GM12878 (cell line): ENCODE results near the gene MB21D2. TPM values are rescaled to one million over a fixed set of nuclear protein-coding genes. Genes with fewer than 3 reads are reported as not detected.
A peak's percentile ranks its signal among the peaks of the same experiment; 100 is the strongest.

Source experiments
- ATAC-seq: fragments of 200-7000 bp; cut with Tn5 transposase; 3 replicates; pipeline ENCODE4 v1.9.1; 2020; ENCODE audit warnings: mild to moderate bottlenecking, moderate library complexity
- BruUV-seq: library from RNA; stranded (reverse); fragments of 400-500 nt; replicated peaks from 2 replicates; lab custom pipeline; 2021; lab: Mats Ljungman, UMichigan
- CTCF ChIA-PET: fragments of 300-600 bp; sonication (Branson Sonifier 250); formaldehyde crosslinking; extraction: SDS; loops from one replicate; lab custom pipeline; 2021; ENCODE audit warnings: inconsistent platforms; lab: Yijun Ruan, JAX
- POLR2A ChIA-PET: fragments of 350-600 bp; formaldehyde crosslinking; extraction: SDS; loops from one replicate; lab custom pipeline; 2021; ENCODE audit warnings: inconsistent platforms; lab: Charles Lee
- RAD21 ChIA-PET: fragments of 300-600 bp; sonication (Branson Sonifier 250); formaldehyde crosslinking; loops from one replicate; lab custom pipeline; 2023; ENCODE audit warnings: antibody characterized with exemption; ENCODE audit not compliant: unreplicated experiment; lab: Charles Lee
- SMC1A ChIA-PET: fragments of 300-600 bp; sonication (Branson Sonifier 250); formaldehyde crosslinking; loops from one replicate; lab custom pipeline; 2023; ENCODE audit not compliant: unreplicated experiment, uncharacterized antibody; lab: Charles Lee
- DNase-seq: peaks from one replicate; pipeline ENCODE4 v3.0.0-alpha.2; 2011; ENCODE audit warnings: low read depth, low spot score
- FAIRE-seq: peaks from 3 replicates; lab custom pipeline; 2011; peaks lifted over from hg19 to GRCh38; lab: Jason Lieb, UNC
- H2AFZ ChIP-seq: 2 replicates; pipeline ENCODE4 v1.6.0; 2011; ENCODE audit warnings: low read depth, low read length, control low read depth; ENCODE audit not compliant: control insufficient read depth
- H3K27ac ChIP-seq: 2 replicates; pipeline ENCODE4 v1.5.1; 2011; ENCODE audit warnings: control low read depth; ENCODE audit not compliant: control insufficient read depth, insufficient read depth
- H3K27me3 ChIP-seq, 2 experiments: replicated peaks in 1 of 2; 2 replicates each; pipeline versions ENCODE4 v1.6.0 to v1.6.1; 2011; ENCODE audit warnings: low read length in 1 of 2; ENCODE audit not compliant: control insufficient read depth in 2 of 2, insufficient read depth in 2 of 2
- H3K36me3 ChIP-seq, 2 experiments: 2 replicates each; pipeline ENCODE4 v1.5.1; 2011; ENCODE audit warnings: low read length in 1 of 2; ENCODE audit not compliant: control insufficient read depth in 2 of 2, insufficient read depth in 2 of 2
- H3K4me1 ChIP-seq: 2 replicates; pipeline ENCODE4 v1.6.1; 2011; ENCODE audit warnings: mild to moderate bottlenecking, low read length, moderate library complexity, mixed read lengths; ENCODE audit not compliant: control insufficient read depth, insufficient read depth
- H3K4me2 ChIP-seq: 2 replicates; pipeline ENCODE4 v1.6.0; 2011; ENCODE audit warnings: control low read depth; ENCODE audit not compliant: control insufficient read depth, insufficient read depth
- H3K4me3 ChIP-seq: fragments of 200-600 bp; sonication (generic); 2 replicates; pipeline ENCODE4 v1.5.1; 2016
- H3K79me2 ChIP-seq: 2 replicates; pipeline ENCODE4 v1.6.0; 2011; ENCODE audit warnings: low read length; ENCODE audit not compliant: control insufficient read depth, insufficient read depth
- H3K9ac ChIP-seq: 2 replicates; pipeline ENCODE4 v1.8.0; 2011; ENCODE audit warnings: low read length, control low read depth, mixed read lengths; ENCODE audit not compliant: control insufficient read depth, insufficient read depth
- H3K9me3 ChIP-seq: replicated peaks from 3 replicates; pipeline ENCODE4 v1.5.1; 2011; ENCODE audit warnings: mild to moderate bottlenecking, low read length; ENCODE audit not compliant: control insufficient read depth, insufficient read depth
- H4K20me1 ChIP-seq: 2 replicates; pipeline ENCODE4 v1.6.0; 2011; ENCODE audit not compliant: control insufficient read depth, insufficient read depth
- EP300 ChIP-seq, 2 experiments: fragments of 150-350 bp in 1 of 2; IDR thresholded peaks; 2 replicates each; pipeline ENCODE4 v1.6.1; 2011 to 2012; ENCODE audit warnings: low read depth in 2 of 2, low read length in 2 of 2, borderline replicate concordance in 1 of 2, improper control_type of control experiment in 1 of 2, inconsistent platforms in 1 of 2; ENCODE audit not compliant: control insufficient read depth in 1 of 2
- EZH2 ChIP-seq: IDR thresholded peaks from 2 replicates; pipeline ENCODE4 v1.6.1; 2012; ENCODE audit warnings: low read depth, mild to moderate bottlenecking, control low read depth, inconsistent platforms, low read length, borderline replicate concordance; ENCODE audit not compliant: control insufficient read depth
- LARP7 ChIP-seq: fragments of 450-650 bp; IDR thresholded peaks from 2 replicates; pipeline ENCODE4 v1.6.1; 2017; ENCODE audit warnings: mild to moderate bottlenecking
- POLR2AphosphoS2 ChIP-seq: IDR thresholded peaks from 2 replicates; pipeline ENCODE4 v1.6.1; 2011; ENCODE audit warnings: low read depth, mild to moderate bottlenecking, low read length, improper control_type of control experiment, moderate library complexity
- SIN3A ChIP-seq: IDR thresholded peaks from 2 replicates; pipeline ENCODE4 v1.6.1; 2012; ENCODE audit warnings: low read depth, low read length, improper control_type of control experiment
- SMAD5 ChIP-seq: IDR thresholded peaks from 2 replicates; pipeline ENCODE4 v1.6.1; 2016; ENCODE audit warnings: antibody characterized with exemption, low read depth
- SPI1 ChIP-seq: IDR thresholded peaks from 2 replicates; pipeline ENCODE4 v1.6.1; 2011; ENCODE audit warnings: low read depth, mild to moderate bottlenecking, low read length, moderate library complexity, borderline replicate concordance; ENCODE audit not compliant: insufficient read depth
- ZZZ3 ChIP-seq: IDR thresholded peaks from 2 replicates; pipeline ENCODE4 v1.6.1; 2011; ENCODE audit warnings: low read depth; ENCODE audit not compliant: control insufficient read depth, insufficient read length
- WGBS: methylation state at CpG from one replicate; pipeline ENCODE4 v1.1.6; 2016; ENCODE audit warnings: low lambda C conversion rate; ENCODE audit not compliant: insufficient replicate concordance, insufficient coverage; ENCODE audit errors: missing lambda C conversion rate; 5-methylcytosine and 5-hydroxymethylcytosine counted together
- in situ Hi-C: fragments of 300-500 bp; cut with MboI; formaldehyde crosslinking; loops from 9 replicates; pipeline ENCODE4 v1.14.3; 2018; ENCODE audit warnings: mixed read lengths
- intact Hi-C: fragments of 100-400 bp; cut with micrococcal nuclease; formaldehyde crosslinking; loops from one replicate; pipeline ENCODE4 v1.14.2; 2022; ENCODE audit not compliant: unreplicated experiment
- polyA plus RNA-seq, 11 experiments: library from polyadenylated mRNA; depleted of rRNA in 4 of 11; unstranded in 6 of 11; stranded (reverse) in 5 of 11; fragments of >200 nt; fragmentation: Nextera tagmentation in 4 of 11; fragmentation: Illumina TruSeq in 1 of 11; extraction: Ambion mirVana in 4 of 11; extraction: Trizol in 1 of 11; gene quantifications; 1 replicate in 1 of 11; 2 replicates in 10 of 11; pipeline versions ENCODE4 v1.2.1 to v1.2.3, GENCODE V29; 2011 to 2016; ENCODE audit warnings: inconsistent platforms in 2 of 11, missing spikeins in 2 of 11, low read depth in 1 of 11
- total RNA-seq, 4 experiments: library from RNA; depleted of rRNA in 3 of 4; stranded (reverse); fragments of >200 nt in 3 of 4; fragmentation: Illumina TruSeq in 1 of 4; extraction: Trizol in 1 of 4; gene quantifications; 2 replicates each; pipeline versions ENCODE4 v1.2.1 to v1.2.3, GENCODE V29; 2013 to 2021
- TF ChIP-seq, protein P1 (sequence below): fragments of 450-650 bp; IDR thresholded peaks from 2 replicates; pipeline ENCODE4 v1.6.1; 2016; ENCODE audit warnings: mild to moderate bottlenecking
- TF ChIP-seq, protein P2 (sequence below): fragments of 450-650 bp; IDR thresholded peaks from 2 replicates; pipeline ENCODE4 v1.6.1; 2014; ENCODE audit warnings: mild to moderate bottlenecking

The MB21D2 gene
- total and polyA plus RNA-seq, 10 of the 15 experiments (the other 5 are each of a cell fraction or from before 2014, with no cell fraction given): 7.9 to 21.2 (median 15.3) TPM

DNA sequence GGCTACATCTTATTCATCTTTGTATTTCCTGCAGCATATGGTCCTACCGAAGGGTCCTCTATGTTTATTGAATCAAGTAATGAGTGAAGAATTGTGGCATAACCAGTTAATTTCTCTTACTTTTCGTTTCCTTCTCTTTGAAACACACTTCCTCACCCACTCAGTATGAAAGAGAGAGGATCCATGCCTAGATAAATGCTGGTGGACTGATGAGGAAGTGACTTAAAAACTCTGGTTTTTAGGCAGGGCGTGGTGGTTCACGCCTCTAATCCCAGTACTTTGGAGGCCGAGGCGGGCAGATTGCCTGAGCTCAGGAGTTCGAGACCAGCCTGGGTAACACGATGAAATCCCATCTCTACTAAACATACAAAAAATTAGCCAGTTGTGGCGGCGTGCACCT lies 2.2 kb upstream of the MB21D2 start:
- Histone ChIP-seq H2AFZ (no peak overlapping the region), H3K27me3 (no peaks in the 10 kb centered on the region), H3K4me3 (no peak overlapping the region), H4K20me1 (no peaks in the 10 kb centered on the region), H3K79me2 (peaks cover 27% of the 10 kb centered on the region), H3K4me1 (no peaks in the 10 kb centered on the region), H3K4me2 (no peak overlapping the region), H3K9ac (no peak overlapping the region), H3K9me3 (no peaks in the 10 kb centered on the region), H3K36me3 (no peaks in the 10 kb centered on the region), H3K27ac (no peak overlapping the region)
- no TSS peak for BruUV-seq
- in situ Hi-C loops (no loop called here), intact Hi-C loops (loop anchor here (5.0 kb wide), 2 partner anchors 68 to 88 kb away; no protein-coding TSS in a partner anchor)
- ATAC-seq (no peak), FAIRE-seq (no peak), DNase-seq (no peak)
- no peak for TF ChIP-seq EZH2
- TF ChIP-seq SPI1: peak; percentile 47; the same call in 1 of the 2 replicates
- RAD21 ChIA-PET: interaction anchor here (0.8 to 9.8 kb wide), 3 partner anchors 105 to 682 kb away, joined by 3 to 425 read pairs (median 4); no protein-coding TSS in a partner anchor
- POLR2A ChIA-PET: interaction anchor here (7.8 kb wide), 1 partner anchor 102 kb away, joined by 58 read pairs; no protein-coding TSS in a partner anchor
- CTCF ChIA-PET: interaction anchor here (0.8 to 13.3 kb wide), 2 partner anchors 80 to 105 kb away, joined by 3 to 440 read pairs; no protein-coding TSS in a partner anchor
- 63% methylated on average over 10 of the region's 10 CpGs for WGBS
- SMC1A ChIA-PET: interaction anchor here (1.0 to 13.5 kb wide), 2 partner anchors 102 to 119 kb away, joined by 3 to 472 read pairs; no protein-coding TSS in a partner anchor

DNA sequence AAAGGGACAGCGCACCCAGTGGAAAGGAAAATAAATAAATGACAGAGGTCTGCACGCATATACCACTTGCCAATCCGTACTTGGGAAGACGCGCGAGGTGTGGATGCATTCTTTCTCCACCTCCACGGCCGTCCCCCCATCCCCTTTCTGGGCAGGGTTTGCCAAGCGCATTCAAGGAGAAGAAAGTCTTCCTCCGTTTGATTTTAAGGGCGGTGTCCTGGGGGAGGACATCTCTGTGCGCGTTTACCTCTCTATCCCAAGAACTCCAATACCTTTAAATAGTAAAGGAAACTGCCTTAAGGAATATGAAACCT lies 576 bp upstream of the MB21D2 start:
- H3K79me2 ChIP-seq: peaks cover 42% of the 10 kb centered on the region
- ChIA-PET CTCF (interaction anchor here (0.7 to 13.3 kb wide), 9 partner anchors 8 to 123 kb away, joined by 3 to 440 read pairs (median 4); no protein-coding TSS in a partner anchor), POLR2A (interaction anchor here (0.5 to 7.8 kb wide), 9 partner anchors 11 to 101 kb away, joined by 3 to 58 read pairs (median 6); no protein-coding TSS in a partner anchor), RAD21 (interaction anchor here (0.6 to 9.8 kb wide), 17 partner anchors 9 to 122 kb away, joined by 3 to 425 read pairs (median 7); no protein-coding TSS in a partner anchor), SMC1A (interaction anchor here (0.7 to 13.5 kb wide), 13 partner anchors 11 to 171 kb away, joined by 3 to 472 read pairs (median 6); no protein-coding TSS in a partner anchor)
- no peaks in the 10 kb centered on the region for H4K20me1 ChIP-seq
- H3K27me3 ChIP-seq: no peaks in the 10 kb centered on the region
- no peak for ATAC-seq
- H3K9me3 ChIP-seq: no peaks in the 10 kb centered on the region
- H3K4me3 ChIP-seq: peak overlapping the region; percentile 82
- peak overlapping the region; percentile 60 for H3K9ac ChIP-seq
- no peaks in the 10 kb centered on the region for H3K4me1 ChIP-seq
- in situ Hi-C loops (no loop called here), intact Hi-C loops (loop anchor here (5.0 kb wide), 2 partner anchors 66 to 86 kb away; no protein-coding TSS in a partner anchor)
- DNase-seq: no peak
- H3K36me3 ChIP-seq: no peaks in the 10 kb centered on the region
- no peak for FAIRE-seq
- peak overlapping the region; percentile 86 for H3K4me2 ChIP-seq
- H2AFZ ChIP-seq: peak overlapping the region; percentile 59
- H3K27ac ChIP-seq: peak overlapping the region; percentile 51
- no TSS peak for BruUV-seq
- WGBS: 3% methylated on average over 13 of the region's 13 CpGs
- TF ChIP-seq, protein P1, sequence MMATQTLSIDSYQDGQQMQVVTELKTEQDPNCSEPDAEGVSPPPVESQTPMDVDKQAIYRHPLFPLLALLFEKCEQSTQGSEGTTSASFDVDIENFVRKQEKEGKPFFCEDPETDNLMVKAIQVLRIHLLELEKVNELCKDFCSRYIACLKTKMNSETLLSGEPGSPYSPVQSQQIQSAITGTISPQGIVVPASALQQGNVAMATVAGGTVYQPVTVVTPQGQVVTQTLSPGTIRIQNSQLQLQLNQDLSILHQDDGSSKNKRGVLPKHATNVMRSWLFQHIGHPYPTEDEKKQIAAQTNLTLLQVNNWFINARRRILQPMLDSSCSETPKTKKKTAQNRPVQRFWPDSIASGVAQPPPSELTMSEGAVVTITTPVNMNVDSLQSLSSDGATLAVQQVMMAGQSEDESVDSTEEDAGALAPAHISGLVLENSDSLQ: no peak
- TF ChIP-seq POLR2AphosphoS2 (0 out of 2 replicates have a peak, but pooled peaks have one; percentile 18), SMAD5 (no peak), LARP7 (0 out of 2 replicates have a peak, but pooled peaks have one; percentile 5), ZZZ3 (no peak), EP300 (IDR thresholded peaks at IDR 0.05; ENCODE audit: borderline replicate concordance in 1 of 2, control insufficient read depth in 1 of 2, low read depth in 2 of 2, low read length in 2 of 2) (0 out of 4 replicates have a peak, but pooled peaks of 1 of the 2 experiments have one; percentile 20), SIN3A (0 out of 2 replicates have a peak, but pooled peaks have one; percentile 34)
- TF ChIP-seq, protein P2, sequence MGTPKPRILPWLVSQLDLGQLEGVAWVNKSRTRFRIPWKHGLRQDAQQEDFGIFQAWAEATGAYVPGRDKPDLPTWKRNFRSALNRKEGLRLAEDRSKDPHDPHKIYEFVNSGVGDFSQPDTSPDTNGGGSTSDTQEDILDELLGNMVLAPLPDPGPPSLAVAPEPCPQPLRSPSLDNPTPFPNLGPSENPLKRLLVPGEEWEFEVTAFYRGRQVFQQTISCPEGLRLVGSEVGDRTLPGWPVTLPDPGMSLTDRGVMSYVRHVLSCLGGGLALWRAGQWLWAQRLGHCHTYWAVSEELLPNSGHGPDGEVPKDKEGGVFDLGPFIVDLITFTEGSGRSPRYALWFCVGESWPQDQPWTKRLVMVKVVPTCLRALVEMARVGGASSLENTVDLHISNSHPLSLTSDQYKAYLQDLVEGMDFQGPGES: no peak
